ENCODE data around the gene DACH1.
"Not testable (repeated sequence)": the region's sequence is repeated elsewhere in the genome, so short reads cannot be mapped to it uniquely, and the experiment has no call there.

Gene DACH1

GRCh38 chr13:71867131-71867814 lies at the start of gene DACH1:
DACH1 (minus strand) TSS chr13:71867204.
- H3K9me3 ChIP-seq (ENCODE audit: control insufficient read depth in 2 of 2, low read length in 2 of 2) = no peaks in the 10 kb centered on the region
- no peaks in the 10 kb centered on the region for H3K36me3 ChIP-seq (ENCODE audit: control insufficient read depth in 2 of 2, insufficient read depth in 2 of 2, low read length in 2 of 2)
- peaks cover 0 to 5% of the 10 kb centered on the region in 2 donors for H3K4me1 ChIP-seq (ENCODE audit: control insufficient read depth in 2 of 2, insufficient read depth in 2 of 2, low read length in 2 of 2)
- H3K27ac ChIP-seq (ENCODE audit: low read depth in 2 of 2, low read length in 2 of 2) = peak within 1 kb of the TSS; percentile 77 to 83
- peak within 1 kb of the TSS; percentile 81 to 90 for H3K4me3 ChIP-seq (ENCODE audit: low read length in 2 of 2)
- H3K27me3 ChIP-seq (ENCODE audit: control insufficient read depth in 2 of 2, insufficient read depth in 2 of 2, low read length in 2 of 2) = no peaks in the 10 kb centered on the region
- peak within 1 kb of the TSS; percentile 70 to 82 for H3K9ac ChIP-seq (ENCODE audit: low read depth in 1 of 2, low read length in 2 of 2)

- Histone ChIP-seq H3K27me3 (ENCODE audit: control insufficient read depth in 2 of 2, insufficient read depth in 2 of 2, low read length in 2 of 2) (no peaks in the 10 kb centered on the region), H3K36me3 (ENCODE audit: control insufficient read depth in 2 of 2, insufficient read depth in 2 of 2, low read length in 2 of 2) (no peaks in the 10 kb centered on the region), H3K9ac (ENCODE audit: low read depth in 1 of 2, low read length in 2 of 2) (no peak overlapping the region), H3K27ac (ENCODE audit: low read depth in 2 of 2, low read length in 2 of 2) (no peak overlapping the region), H3K4me1 (ENCODE audit: control insufficient read depth in 2 of 2, insufficient read depth in 2 of 2, low read length in 2 of 2) (no peaks in the 10 kb centered on the region), H3K9me3 (ENCODE audit: control insufficient read depth in 2 of 2, low read length in 2 of 2) (no peaks in the 10 kb centered on the region), H3K4me3 (ENCODE audit: low read length in 2 of 2) (no peak overlapping the region)
Observed at GRCh38 chr13:71913717-71914116, 46.7 kb upstream of the DACH1 start.

- Histone ChIP-seq H3K27ac (ENCODE audit: low read depth in 2 of 2, low read length in 2 of 2) (no peak overlapping the region), H3K9me3 (ENCODE audit: control insufficient read depth in 2 of 2, low read length in 2 of 2) (no peaks in the 10 kb centered on the region), H3K27me3 (ENCODE audit: control insufficient read depth in 2 of 2, insufficient read depth in 2 of 2, low read length in 2 of 2) (no peaks in the 10 kb centered on the region), H3K9ac (ENCODE audit: low read depth in 1 of 2, low read length in 2 of 2) (no peak overlapping the region), H3K4me3 (ENCODE audit: low read length in 2 of 2) (no peak overlapping the region), H3K36me3 (ENCODE audit: control insufficient read depth in 2 of 2, insufficient read depth in 2 of 2, low read length in 2 of 2) (no peaks in the 10 kb centered on the region), H3K4me1 (ENCODE audit: control insufficient read depth in 2 of 2, insufficient read depth in 2 of 2, low read length in 2 of 2) (no peaks in the 10 kb centered on the region)
Observed at GRCh38 chr13:71912524-71912923, 45.5 kb upstream of the DACH1 start.

GRCh38 chr13:71906448-71906847 lies 39.4 kb upstream of the DACH1 start:
- H3K9me3 ChIP-seq (ENCODE audit: control insufficient read depth in 2 of 2, low read length in 2 of 2) = no peaks in the 10 kb centered on the region
- H3K27me3 ChIP-seq (ENCODE audit: control insufficient read depth in 2 of 2, insufficient read depth in 2 of 2, low read length in 2 of 2) = no peaks in the 10 kb centered on the region
- no peak overlapping the region for H3K4me3 ChIP-seq (ENCODE audit: low read length in 2 of 2)
- no peaks in the 10 kb centered on the region for H3K36me3 ChIP-seq (ENCODE audit: control insufficient read depth in 2 of 2, insufficient read depth in 2 of 2, low read length in 2 of 2)
- no peak overlapping the region for H3K9ac ChIP-seq (ENCODE audit: low read depth in 1 of 2, low read length in 2 of 2)
- no peak overlapping the region for H3K27ac ChIP-seq (ENCODE audit: low read depth in 2 of 2, low read length in 2 of 2)
- no peaks in the 10 kb centered on the region for H3K4me1 ChIP-seq (ENCODE audit: control insufficient read depth in 2 of 2, insufficient read depth in 2 of 2, low read length in 2 of 2)

- Histone ChIP-seq H3K27ac (ENCODE audit: low read depth in 2 of 2, low read length in 2 of 2) (no peak overlapping the region), H3K4me1 (ENCODE audit: control insufficient read depth in 2 of 2, insufficient read depth in 2 of 2, low read length in 2 of 2) (no peaks in the 10 kb centered on the region), H3K4me3 (ENCODE audit: low read length in 2 of 2) (no peak overlapping the region), H3K27me3 (ENCODE audit: control insufficient read depth in 2 of 2, insufficient read depth in 2 of 2, low read length in 2 of 2) (no peaks in the 10 kb centered on the region), H3K9me3 (ENCODE audit: control insufficient read depth in 2 of 2, low read length in 2 of 2) (no peaks in the 10 kb centered on the region), H3K36me3 (ENCODE audit: control insufficient read depth in 2 of 2, insufficient read depth in 2 of 2, low read length in 2 of 2) (no peaks in the 10 kb centered on the region), H3K9ac (ENCODE audit: low read depth in 1 of 2, low read length in 2 of 2) (no peak overlapping the region)
Observed at GRCh38 chr13:71902676-71903075, 35.7 kb upstream of the DACH1 start.

- H3K27me3 ChIP-seq (ENCODE audit: control insufficient read depth in 2 of 2, insufficient read depth in 2 of 2, low read length in 2 of 2); H3K27ac ChIP-seq (ENCODE audit: low read depth in 2 of 2, low read length in 2 of 2); H3K9me3 ChIP-seq (ENCODE audit: control insufficient read depth in 2 of 2, low read length in 2 of 2); H3K9ac ChIP-seq (ENCODE audit: low read depth in 1 of 2, low read length in 2 of 2); H3K4me3 ChIP-seq (ENCODE audit: low read length in 2 of 2); H3K36me3 ChIP-seq (ENCODE audit: control insufficient read depth in 2 of 2, insufficient read depth in 2 of 2, low read length in 2 of 2); H3K4me1 ChIP-seq (ENCODE audit: control insufficient read depth in 2 of 2, insufficient read depth in 2 of 2, low read length in 2 of 2): not testable (repeated sequence)
Observed at GRCh38 chr13:71893506-71893905, 26.5 kb upstream of the DACH1 start.

GRCh38 chr13:71886880-71887279 lies 19.9 kb upstream of the DACH1 start:
- Histone ChIP-seq H3K36me3 (ENCODE audit: control insufficient read depth in 2 of 2, insufficient read depth in 2 of 2, low read length in 2 of 2) (no peaks in the 10 kb centered on the region), H3K27ac (ENCODE audit: low read depth in 2 of 2, low read length in 2 of 2) (no peak overlapping the region), H3K9me3 (ENCODE audit: control insufficient read depth in 2 of 2, low read length in 2 of 2) (no peaks in the 10 kb centered on the region), H3K4me3 (ENCODE audit: low read length in 2 of 2) (no peak overlapping the region), H3K9ac (ENCODE audit: low read depth in 1 of 2, low read length in 2 of 2) (no peak overlapping the region), H3K27me3 (ENCODE audit: control insufficient read depth in 2 of 2, insufficient read depth in 2 of 2, low read length in 2 of 2) (no peaks in the 10 kb centered on the region), H3K4me1 (ENCODE audit: control insufficient read depth in 2 of 2, insufficient read depth in 2 of 2, low read length in 2 of 2) (no peaks in the 10 kb centered on the region)

- Histone ChIP-seq H3K9me3 (ENCODE audit: control insufficient read depth in 2 of 2, low read length in 2 of 2) (no peaks in the 10 kb centered on the region), H3K36me3 (ENCODE audit: control insufficient read depth in 2 of 2, insufficient read depth in 2 of 2, low read length in 2 of 2) (no peaks in the 10 kb centered on the region), H3K4me3 (ENCODE audit: low read length in 2 of 2) (no peak overlapping the region), H3K27me3 (ENCODE audit: control insufficient read depth in 2 of 2, insufficient read depth in 2 of 2, low read length in 2 of 2) (no peaks in the 10 kb centered on the region), H3K27ac (ENCODE audit: low read depth in 2 of 2, low read length in 2 of 2) (no peak overlapping the region), H3K9ac (ENCODE audit: low read depth in 1 of 2, low read length in 2 of 2) (no peak overlapping the region), H3K4me1 (ENCODE audit: control insufficient read depth in 2 of 2, insufficient read depth in 2 of 2, low read length in 2 of 2) (no peaks in the 10 kb centered on the region)
Observed at GRCh38 chr13:71882120-71882519, 15.1 kb upstream of the DACH1 start.

GRCh38 chr13:71880753-71881541 lies 13.9 kb upstream of the DACH1 start:
- H3K9me3 ChIP-seq (ENCODE audit: control insufficient read depth in 2 of 2, low read length in 2 of 2) = no peaks in the 10 kb centered on the region
- H3K27me3 ChIP-seq (ENCODE audit: control insufficient read depth in 2 of 2, insufficient read depth in 2 of 2, low read length in 2 of 2) = no peaks in the 10 kb centered on the region
- no peaks in the 10 kb centered on the region for H3K4me1 ChIP-seq (ENCODE audit: control insufficient read depth in 2 of 2, insufficient read depth in 2 of 2, low read length in 2 of 2)
- H3K27ac ChIP-seq (ENCODE audit: low read depth in 2 of 2, low read length in 2 of 2) = no peak overlapping the region
- H3K36me3 ChIP-seq (ENCODE audit: control insufficient read depth in 2 of 2, insufficient read depth in 2 of 2, low read length in 2 of 2) = no peaks in the 10 kb centered on the region
- no peak overlapping the region for H3K4me3 ChIP-seq (ENCODE audit: low read length in 2 of 2)
- H3K9ac ChIP-seq (ENCODE audit: low read depth in 1 of 2, low read length in 2 of 2) = no peak overlapping the region

- no peak overlapping the region for H3K9ac ChIP-seq (ENCODE audit: low read depth in 1 of 2, low read length in 2 of 2)
- no peak overlapping the region for H3K4me3 ChIP-seq (ENCODE audit: low read length in 2 of 2)
- H3K27me3 ChIP-seq (ENCODE audit: control insufficient read depth in 2 of 2, insufficient read depth in 2 of 2, low read length in 2 of 2) = no peaks in the 10 kb centered on the region
- H3K9me3 ChIP-seq (ENCODE audit: control insufficient read depth in 2 of 2, low read length in 2 of 2) = no peaks in the 10 kb centered on the region
- no peaks in the 10 kb centered on the region for H3K36me3 ChIP-seq (ENCODE audit: control insufficient read depth in 2 of 2, insufficient read depth in 2 of 2, low read length in 2 of 2)
- H3K4me1 ChIP-seq (ENCODE audit: control insufficient read depth in 2 of 2, insufficient read depth in 2 of 2, low read length in 2 of 2) = no peaks in the 10 kb centered on the region
- H3K27ac ChIP-seq (ENCODE audit: low read depth in 2 of 2, low read length in 2 of 2) = no peak overlapping the region
Observed at GRCh38 chr13:71879808-71880344, 12.9 kb upstream of the DACH1 start.
